Mesendoderm (in vitro differentiated cells): ENCODE measurements around the gene DOLPP1.

Experiments used
- DNase-seq: peaks from one replicate; pipeline ENCODE4 v3.0.0; 2013
- H2AK5ac ChIP-seq: 2 replicates; pipeline ENCODE4 v1.6.1; 2013; ENCODE audit warnings: low read length, inconsistent platforms
- H2BK120ac ChIP-seq: 2 replicates; pipeline ENCODE4 v1.6.1; 2013; ENCODE audit warnings: low read depth, mild to moderate bottlenecking, low read length, moderate library complexity, mixed read lengths
- H2BK15ac ChIP-seq: replicated peaks from 2 replicates; pipeline ENCODE4 v1.6.1; 2013; ENCODE audit warnings: low read depth, mild to moderate bottlenecking, moderate library complexity
- H2BK5ac ChIP-seq: 2 replicates; pipeline ENCODE4 v1.6.1; 2013; ENCODE audit warnings: low read length, inconsistent platforms
- H3K18ac ChIP-seq: 2 replicates; pipeline ENCODE4 v1.6.1; 2013; ENCODE audit warnings: mild to moderate bottlenecking, low read length, mixed read lengths
- H3K23ac ChIP-seq: one replicate; pipeline ENCODE4 v1.6.1; 2013; ENCODE audit warnings: low read length
- H3K27ac ChIP-seq: 2 replicates; pipeline ENCODE4 v1.5.1; 2013; ENCODE audit warnings: low read depth, mild to moderate bottlenecking, inconsistent platforms, low read length, moderate library complexity
- H3K27me3 ChIP-seq: 2 replicates; pipeline ENCODE4 v1.6.1; 2013; ENCODE audit warnings: low read length, control low read depth, mild to moderate bottlenecking, inconsistent platforms; ENCODE audit not compliant: insufficient read depth, poor library complexity
- H3K36me3 ChIP-seq: 2 replicates; pipeline ENCODE4 v1.6.1; 2013; ENCODE audit warnings: low read length, inconsistent platforms; ENCODE audit not compliant: control insufficient read depth, insufficient read depth
- H3K4ac ChIP-seq: one replicate; pipeline ENCODE4 v1.6.1; 2013; ENCODE audit warnings: low read depth, mild to moderate bottlenecking, low read length, moderate library complexity
- H3K4me1 ChIP-seq: 2 replicates; pipeline ENCODE4 v1.6.1; 2013; ENCODE audit warnings: low read depth, low read length, inconsistent platforms; ENCODE audit not compliant: control insufficient read depth
- H3K4me2 ChIP-seq: 2 replicates; pipeline ENCODE4 v1.6.1; 2013; ENCODE audit warnings: low read length
- H3K4me3 ChIP-seq: 2 replicates; pipeline ENCODE4 v1.5.1; 2013; ENCODE audit warnings: mild to moderate bottlenecking, low read length
- H3K56ac ChIP-seq: one replicate; pipeline ENCODE4 v1.6.1; 2013; ENCODE audit warnings: low read length
- H3K79me1 ChIP-seq: 2 replicates; pipeline ENCODE4 v1.6.1; 2013; ENCODE audit warnings: low read length, inconsistent platforms
- H3K79me2 ChIP-seq: 2 replicates; pipeline ENCODE4 v1.6.1; 2013; ENCODE audit warnings: mild to moderate bottlenecking, low read length; ENCODE audit not compliant: control insufficient read depth, insufficient read depth
- H3K9ac ChIP-seq: 2 replicates; pipeline ENCODE4 v1.6.1; 2013; ENCODE audit warnings: low read length, inconsistent platforms
- H4K5ac ChIP-seq: one replicate; pipeline ENCODE4 v1.6.1; 2013; ENCODE audit warnings: low read length
- H4K8ac ChIP-seq: one replicate; pipeline ENCODE4 v1.6.1; 2013; ENCODE audit warnings: low read depth, mild to moderate bottlenecking, control low read depth, low read length, moderate library complexity
- WGBS: extraction: QIAGEN DNeasy Blood & Tissue Kit; methylation state at CpG from one replicate; pipeline ENCODE4 v1.1.7; 2013; ENCODE audit warnings: low lambda C conversion rate, missing lambda C conversion rate; ENCODE audit not compliant: insufficient coverage; ENCODE audit errors: extremely low coverage; 5-methylcytosine and 5-hydroxymethylcytosine counted together

Gene DOLPP1

DNA sequence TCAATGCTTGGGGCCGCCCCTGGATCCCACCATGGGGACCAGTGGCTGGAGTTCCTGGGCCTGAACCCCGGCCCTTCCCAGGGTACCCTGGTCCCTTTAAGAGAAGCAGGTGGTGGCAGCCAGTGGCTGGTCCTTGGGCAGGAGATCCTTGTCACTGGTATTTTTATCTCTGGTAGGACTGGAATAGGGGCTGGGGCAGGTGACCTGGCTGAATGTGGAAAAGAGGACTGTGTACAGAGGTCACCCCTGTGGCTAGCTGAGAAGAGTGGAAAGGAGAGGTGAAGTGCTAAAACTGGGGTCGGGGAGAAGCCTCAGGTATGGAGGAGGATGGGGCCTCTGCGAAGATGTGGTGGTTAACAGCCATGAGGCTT, 22.7 kb downstream of the DOLPP1 start:
- Histone ChIP-seq H3K4me2 (no peak overlapping the region), H3K4me1 (no peaks in the 10 kb centered on the region), H3K4me3 (no peak overlapping the region), H3K79me1 (no peaks in the 10 kb centered on the region), H3K4ac (no peak overlapping the region), H3K9ac (no peak overlapping the region), H3K18ac (no peak overlapping the region), H2BK120ac (no peak overlapping the region), H3K36me3 (no peaks in the 10 kb centered on the region), H3K79me2 (no peaks in the 10 kb centered on the region), H4K8ac (no peak overlapping the region), H3K27me3 (no peaks in the 10 kb centered on the region), H4K5ac (no peak overlapping the region), H2BK5ac (no peak overlapping the region), H3K27ac (no peak overlapping the region), H3K56ac (no peak overlapping the region), H2AK5ac (no peak overlapping the region), H2BK15ac (no peak overlapping the region), H3K23ac (no peak overlapping the region)
- no peak for DNase-seq
- no CpG with 5 or more reads among the region's 4 CpGs for WGBS

DNA sequence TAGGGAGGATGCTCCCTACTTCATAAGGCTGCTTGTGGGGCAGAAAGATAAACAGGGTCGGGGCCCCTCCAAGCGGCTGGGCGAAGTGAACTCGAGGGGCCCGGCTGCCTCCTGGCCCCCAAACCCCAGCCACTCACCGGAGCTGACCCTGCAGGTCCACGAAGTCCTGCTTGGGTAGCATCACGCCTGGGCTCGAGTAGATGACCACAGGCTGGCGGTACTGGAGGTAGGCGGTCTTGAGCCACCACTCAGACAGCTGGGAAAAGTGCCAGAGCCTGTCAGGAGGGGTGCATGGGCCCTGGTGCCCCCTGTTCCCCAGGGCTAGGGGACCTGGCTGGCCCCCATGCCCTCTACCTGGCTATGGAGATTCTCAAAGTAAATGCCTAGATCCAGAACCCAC, 23.1 kb downstream of the DOLPP1 start:
- WGBS, result no CpG with 5 or more reads among the region's 11 CpGs
- Histone ChIP-seq H3K4me3 (no peak overlapping the region), H2BK5ac (no peak overlapping the region), H3K4me2 (no peak overlapping the region), H3K4ac (no peak overlapping the region), H3K27ac (no peak overlapping the region), H4K5ac (no peak overlapping the region), H2BK120ac (no peak overlapping the region), H3K18ac (no peak overlapping the region), H3K23ac (no peak overlapping the region), H3K79me2 (no peaks in the 10 kb centered on the region), H3K9ac (no peak overlapping the region), H2AK5ac (no peak overlapping the region), H3K36me3 (no peaks in the 10 kb centered on the region), H2BK15ac (no peak overlapping the region), H3K79me1 (no peaks in the 10 kb centered on the region), H3K4me1 (no peaks in the 10 kb centered on the region), H4K8ac (no peak overlapping the region), H3K56ac (no peak overlapping the region), H3K27me3 (no peaks in the 10 kb centered on the region)
- DNase-seq, result no peak

DNA sequence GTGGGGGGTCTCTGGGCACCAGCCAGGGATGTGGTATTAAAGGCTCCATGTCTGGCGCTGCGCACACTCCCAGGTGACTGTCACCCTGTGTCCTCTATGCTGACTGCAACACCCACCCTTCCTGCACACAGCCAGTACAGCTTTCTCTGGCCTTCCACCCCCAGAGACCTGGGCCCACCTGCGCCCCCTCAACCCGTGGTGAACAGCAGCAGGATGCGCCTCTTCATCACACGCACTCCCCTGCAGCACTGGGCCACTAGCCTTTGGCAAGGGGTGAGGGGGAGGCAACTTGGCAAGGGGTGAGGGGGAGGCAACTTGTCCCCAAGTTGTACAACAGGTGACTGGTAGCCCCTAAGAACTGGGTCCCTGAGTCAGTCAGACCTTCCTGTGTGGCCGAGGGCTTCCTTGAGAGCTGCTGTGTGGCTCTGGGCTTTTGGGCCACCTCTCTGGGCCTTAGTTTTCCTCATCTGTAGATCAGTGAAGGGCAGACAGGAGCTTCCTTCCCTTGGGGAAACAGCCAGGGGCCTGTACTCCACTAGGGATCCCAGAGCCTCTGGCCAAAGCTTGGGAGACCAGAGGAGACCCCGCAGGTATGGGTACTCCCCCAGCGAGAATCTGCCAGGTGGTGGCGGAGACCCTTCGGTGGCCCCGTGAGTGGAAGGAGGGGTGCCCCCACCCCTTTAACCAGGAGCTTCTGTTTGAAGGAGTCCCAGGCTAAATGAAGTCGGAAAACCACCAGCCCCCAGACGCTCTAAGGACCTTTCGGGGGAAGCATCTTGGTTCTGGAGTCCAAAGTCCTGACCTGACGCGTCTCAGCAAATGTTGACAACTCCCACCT, 25.2 kb downstream of the DOLPP1 start:
- Histone ChIP-seq H4K5ac (no peak overlapping the region), H3K36me3 (no peaks in the 10 kb centered on the region), H2BK5ac (no peak overlapping the region), H2BK15ac (no peak overlapping the region), H2BK120ac (no peak overlapping the region), H3K4me2 (no peak overlapping the region), H3K27me3 (no peaks in the 10 kb centered on the region), H3K18ac (no peak overlapping the region), H3K23ac (no peak overlapping the region), H3K4me1 (no peaks in the 10 kb centered on the region), H2AK5ac (no peak overlapping the region), H3K4ac (no peak overlapping the region), H3K79me1 (no peaks in the 10 kb centered on the region), H3K79me2 (no peaks in the 10 kb centered on the region), H3K4me3 (no peak overlapping the region), H3K9ac (no peak overlapping the region), H3K56ac (no peak overlapping the region), H4K8ac (no peak overlapping the region), H3K27ac (no peak overlapping the region)
- no CpG with 5 or more reads among the region's 17 CpGs for WGBS
- no peak for DNase-seq

DNA sequence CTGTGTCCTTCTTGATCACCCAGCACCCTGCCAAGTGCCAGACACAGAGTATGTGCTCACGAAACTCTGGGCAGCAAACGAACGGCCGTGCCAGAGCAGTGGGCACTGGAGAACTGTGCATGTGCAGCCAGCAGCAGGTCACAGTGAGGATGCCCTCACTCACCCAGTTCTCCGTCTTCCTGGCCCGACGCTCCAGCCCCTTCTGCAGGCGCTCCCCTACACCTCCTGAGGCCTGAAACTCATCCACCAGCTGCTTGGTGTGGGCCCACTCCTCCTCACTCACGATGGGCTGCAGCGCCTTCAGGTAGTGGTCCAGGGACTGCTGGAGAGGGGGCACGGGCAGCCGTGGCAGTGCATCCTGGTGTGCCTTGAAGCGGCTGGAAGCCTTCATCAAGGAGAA, 26.7 kb downstream of the DOLPP1 start:
- no peak overlapping the region for H3K4me3 ChIP-seq
- DNase-seq, result no peak
- WGBS, result no CpG with 5 or more reads among the region's 13 CpGs
- H3K79me1 ChIP-seq, result no peaks in the 10 kb centered on the region
- no peak overlapping the region for H3K23ac ChIP-seq
- no peak overlapping the region for H4K8ac ChIP-seq
- no peaks in the 10 kb centered on the region for H3K36me3 ChIP-seq
- no peak overlapping the region for H3K56ac ChIP-seq
- H3K4ac ChIP-seq, result no peak overlapping the region
- no peak overlapping the region for H2BK15ac ChIP-seq
- H3K27ac ChIP-seq, result no peak overlapping the region
- H3K9ac ChIP-seq, result no peak overlapping the region
- H3K27me3 ChIP-seq, result no peaks in the 10 kb centered on the region
- no peak overlapping the region for H2AK5ac ChIP-seq
- H2BK5ac ChIP-seq, result no peak overlapping the region
- H3K4me1 ChIP-seq, result no peaks in the 10 kb centered on the region
- no peak overlapping the region for H4K5ac ChIP-seq
- H3K4me2 ChIP-seq, result no peak overlapping the region
- H2BK120ac ChIP-seq, result no peak overlapping the region
- H3K79me2 ChIP-seq, result peaks cover 6% of the 10 kb centered on the region
- H3K18ac ChIP-seq, result no peak overlapping the region

DNA sequence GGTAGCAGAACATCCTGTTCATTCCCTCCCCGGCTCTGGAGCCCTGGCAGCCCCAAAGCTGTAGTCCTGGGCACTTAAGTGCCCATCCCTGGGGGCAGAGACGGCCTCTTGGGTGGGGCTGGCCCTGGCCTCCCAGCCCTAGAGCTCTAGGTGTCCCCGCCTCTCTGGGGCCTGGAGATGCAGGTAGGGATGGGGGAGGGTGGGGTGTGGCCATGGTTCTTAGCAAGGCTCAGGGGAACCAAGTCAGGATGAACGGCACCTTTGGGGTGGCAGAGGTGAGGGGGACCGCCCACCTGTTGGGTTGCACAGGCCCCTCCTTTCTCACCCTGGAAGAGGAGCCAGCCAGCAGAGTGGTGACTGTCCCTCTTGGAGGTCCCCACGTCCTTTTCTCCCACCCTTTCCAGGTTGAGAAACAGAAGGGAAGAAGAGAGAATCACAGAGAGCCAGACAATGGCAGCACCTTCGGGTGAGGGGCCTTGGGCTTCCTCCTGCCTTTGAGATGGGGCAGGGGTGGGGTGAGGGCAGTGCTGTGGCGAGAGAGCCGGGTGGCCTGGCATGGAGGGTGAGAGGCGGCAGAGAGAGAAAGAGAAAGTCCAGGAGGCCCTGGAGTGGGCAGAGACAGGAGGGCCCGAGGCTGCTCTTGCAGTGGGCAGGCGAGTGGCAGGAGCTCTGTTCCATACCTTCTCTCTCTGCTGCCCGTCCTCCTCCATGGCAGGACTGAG, 27.3 kb downstream of the DOLPP1 start:
- Histone ChIP-seq H2BK120ac (no peak overlapping the region), H3K79me1 (no peaks in the 10 kb centered on the region), H3K18ac (no peak overlapping the region), H4K5ac (no peak overlapping the region), H3K56ac (no peak overlapping the region), H3K23ac (no peak overlapping the region), H3K4me2 (no peak overlapping the region), H3K36me3 (no peaks in the 10 kb centered on the region), H3K27ac (no peak overlapping the region), H2BK5ac (no peak overlapping the region), H3K4ac (no peak overlapping the region), H3K27me3 (no peaks in the 10 kb centered on the region), H3K79me2 (peaks cover 7% of the 10 kb centered on the region), H3K4me1 (no peaks in the 10 kb centered on the region), H2AK5ac (no peak overlapping the region), H4K8ac (no peak overlapping the region), H3K9ac (no peak overlapping the region), H3K4me3 (no peak overlapping the region), H2BK15ac (no peak overlapping the region)
- no CpG with 5 or more reads among the region's 13 CpGs for WGBS
- no peak for DNase-seq
